Inferior parietal cortex (tissue), 1 donor: ENCODE measurements around the gene USB1.
"Not testable (repeated sequence)": the region's sequence is repeated elsewhere in the genome, so short reads cannot be mapped to it uniquely, and the experiment has no call there.

ENCODE experiments used
- DNase-seq: peaks from one replicate; pipeline ENCODE4 v3.0.0-alpha.2; 2016; ENCODE audit errors: extremely low spot score

Gene USB1

GRCh38 chr16:57994361-57994760 is 6.8 kb upstream of the USB1 start:
- no peak for DNase-seq

- DNase-seq: no peak
Measured at GRCh38 chr16:57994778-57995177, 6.4 kb upstream of the USB1 start.

- DNase-seq: no peak
Measured at GRCh38 chr16:57995721-57996405, 5.3 kb upstream of the USB1 start.

GRCh38 chr16:57996406-57997175 is 4.6 kb upstream of the USB1 start:
- no peak for DNase-seq

- no peak for DNase-seq
Measured at GRCh38 chr16:57997176-57997527, 4.1 kb upstream of the USB1 start.

- DNase-seq: no peak
Measured at GRCh38 chr16:57997528-57998265, 3.5 kb upstream of the USB1 start.

- DNase-seq: no peak
Measured at GRCh38 chr16:57998486-57998885, 2.7 kb upstream of the USB1 start.

- no peak for DNase-seq
Measured at GRCh38 chr16:57998992-57999365, 2.2 kb upstream of the USB1 start.

GRCh38 chr16:57999366-57999970 is 1.7 kb upstream of the USB1 start:
- DNase-seq: no peak

- no peak for DNase-seq
Measured at GRCh38 chr16:57999971-58000705, 1.1 kb upstream of the USB1 start, which contains the start of gene ZNF319. Gene ZNF319 (minus strand): TSS chr16:58000672. CDS start chr16:57998265, 2,407 bp downstream.

- DNase-seq: no peak
Measured at GRCh38 chr16:58001781-58002415, 691 bp downstream of the USB1 start.

- no peak for DNase-seq
Measured at GRCh38 chr16:58002416-58002800, 1.2 kb downstream of the USB1 start.

GRCh38 chr16:58002936-58003335 is 1.7 kb downstream of the USB1 start:
- no peak for DNase-seq

- DNase-seq: not testable (repeated sequence)
Measured at GRCh38 chr16:58004736-58005135, 3.5 kb downstream of the USB1 start.

GRCh38 chr16:58009856-58010416 is 8.7 kb downstream of the USB1 start:
- no peak for DNase-seq

GRCh38 chr16:58010886-58011285 is 9.7 kb downstream of the USB1 start:
- no peak for DNase-seq

GRCh38 chr16:58011652-58012051 is 10.4 kb downstream of the USB1 start:
- no peak for DNase-seq

- DNase-seq: no peak
Measured at GRCh38 chr16:58012481-58012880, 11.3 kb downstream of the USB1 start.

- no peak for DNase-seq
Measured at GRCh38 chr16:58013201-58013956, 12.2 kb downstream of the USB1 start.

- no peak for DNase-seq
Measured at GRCh38 chr16:58016840-58017446, 15.7 kb downstream of the USB1 start.
